Measurements from ENCODE around the gene MATK. TPM values are rescaled to one million over a fixed set of nuclear protein-coding genes. Genes with fewer than 3 reads are reported as not detected.

The MATK gene
- total and polyA plus RNA-seq, 2 donors, result 12.0 to 16.2 TPM

- WGBS, result 89% methylated on average over 38 of the region's 38 CpGs
- Histone ChIP-seq H3K36me3 (ENCODE audit: control insufficient read depth in 2 of 2, insufficient read depth in 2 of 2, low read length in 1 of 2) (no peaks in the 10 kb centered on the region), H3K9me3 (ENCODE audit: control insufficient read depth in 2 of 2, insufficient read depth in 1 of 2, low read length in 1 of 2) (no peaks in the 10 kb centered on the region), H3K27ac (ENCODE audit: low read depth in 1 of 2, low read length in 1 of 2) (no peak overlapping the region), H3K4me1 (ENCODE audit: control insufficient read depth in 2 of 2, insufficient read depth in 2 of 2, low read length in 2 of 2) (peaks cover 13 to 33% of the 10 kb centered on the region in 2 donors), H3K27me3 (ENCODE audit: control insufficient read depth in 2 of 2, insufficient read depth in 1 of 2, low read length in 1 of 2) (no peaks in the 10 kb centered on the region), H3K4me3 (ENCODE audit: low read length in 2 of 2) (no peak overlapping the region)
- DNase-seq (ENCODE audit: low read depth in 6 of 9, low spot score in 9 of 9), result no peak
Observed at GRCh38 chr19:3810708-3811355, 24.7 kb upstream of the MATK start.

GRCh38 chr19:3809881-3810707 lies 23.9 kb upstream of the MATK start:
- no peak for DNase-seq (ENCODE audit: low read depth in 6 of 9, low spot score in 9 of 9)
- H3K27me3 ChIP-seq (ENCODE audit: control insufficient read depth in 2 of 2, insufficient read depth in 1 of 2, low read length in 1 of 2), result no peaks in the 10 kb centered on the region
- H3K4me1 ChIP-seq (ENCODE audit: control insufficient read depth in 2 of 2, insufficient read depth in 2 of 2, low read length in 2 of 2), result peaks cover 13 to 33% of the 10 kb centered on the region in 2 donors
- no peaks in the 10 kb centered on the region for H3K9me3 ChIP-seq (ENCODE audit: control insufficient read depth in 2 of 2, insufficient read depth in 1 of 2, low read length in 1 of 2)
- H3K4me3 ChIP-seq (ENCODE audit: low read length in 2 of 2), result no peak overlapping the region
- H3K27ac ChIP-seq (ENCODE audit: low read depth in 1 of 2, low read length in 1 of 2), result peak overlapping the region in 1 of 2 donors; percentile 42
- no peaks in the 10 kb centered on the region for H3K36me3 ChIP-seq (ENCODE audit: control insufficient read depth in 2 of 2, insufficient read depth in 2 of 2, low read length in 1 of 2)
- 84% methylated on average over 26 of the region's 26 CpGs for WGBS

- H3K36me3 ChIP-seq (ENCODE audit: control insufficient read depth in 2 of 2, insufficient read depth in 2 of 2, low read length in 1 of 2), result no peaks in the 10 kb centered on the region
- 97% methylated on average over 33 of the region's 33 CpGs for WGBS
- H3K9me3 ChIP-seq (ENCODE audit: control insufficient read depth in 2 of 2, insufficient read depth in 1 of 2, low read length in 1 of 2), result no peaks in the 10 kb centered on the region
- H3K4me3 ChIP-seq (ENCODE audit: low read length in 2 of 2), result no peak overlapping the region
- DNase-seq (ENCODE audit: low read depth in 6 of 9, low spot score in 9 of 9), result no peak
- peaks cover 12 to 20% of the 10 kb centered on the region in 2 donors for H3K4me1 ChIP-seq (ENCODE audit: control insufficient read depth in 2 of 2, insufficient read depth in 2 of 2, low read length in 2 of 2)
- H3K27ac ChIP-seq (ENCODE audit: low read depth in 1 of 2, low read length in 1 of 2), result no peak overlapping the region
- peaks cover 0 to 2% of the 10 kb centered on the region in 2 donors for H3K27me3 ChIP-seq (ENCODE audit: control insufficient read depth in 2 of 2, insufficient read depth in 1 of 2, low read length in 1 of 2)
Observed at GRCh38 chr19:3808420-3809143, 22.4 kb upstream of the MATK start.

GRCh38 chr19:3807574-3808354 lies 21.6 kb upstream of the MATK start:
- H3K36me3 ChIP-seq (ENCODE audit: control insufficient read depth in 2 of 2, insufficient read depth in 2 of 2, low read length in 1 of 2), result no peaks in the 10 kb centered on the region
- H3K4me1 ChIP-seq (ENCODE audit: control insufficient read depth in 2 of 2, insufficient read depth in 2 of 2, low read length in 2 of 2), result peaks cover 6 to 12% of the 10 kb centered on the region in 2 donors
- H3K4me3 ChIP-seq (ENCODE audit: low read length in 2 of 2), result no peak overlapping the region
- peaks cover 0 to 9% of the 10 kb centered on the region in 2 donors for H3K27me3 ChIP-seq (ENCODE audit: control insufficient read depth in 2 of 2, insufficient read depth in 1 of 2, low read length in 1 of 2)
- no peak overlapping the region for H3K27ac ChIP-seq (ENCODE audit: low read depth in 1 of 2, low read length in 1 of 2)
- no peak for DNase-seq (ENCODE audit: low read depth in 6 of 9, low spot score in 9 of 9)
- WGBS, result 98% methylated on average over 35 of the region's 35 CpGs
- H3K9me3 ChIP-seq (ENCODE audit: control insufficient read depth in 2 of 2, insufficient read depth in 1 of 2, low read length in 1 of 2), result no peaks in the 10 kb centered on the region

GRCh38 chr19:3807131-3807480 lies 20.9 kb upstream of the MATK start:
- Histone ChIP-seq H3K27ac (ENCODE audit: low read depth in 1 of 2, low read length in 1 of 2) (no peak overlapping the region), H3K9me3 (ENCODE audit: control insufficient read depth in 2 of 2, insufficient read depth in 1 of 2, low read length in 1 of 2) (no peaks in the 10 kb centered on the region), H3K4me3 (ENCODE audit: low read length in 2 of 2) (no peak overlapping the region), H3K36me3 (ENCODE audit: control insufficient read depth in 2 of 2, insufficient read depth in 2 of 2, low read length in 1 of 2) (no peaks in the 10 kb centered on the region), H3K27me3 (ENCODE audit: control insufficient read depth in 2 of 2, insufficient read depth in 1 of 2, low read length in 1 of 2) (peaks cover 0 to 15% of the 10 kb centered on the region in 2 donors), H3K4me1 (ENCODE audit: control insufficient read depth in 2 of 2, insufficient read depth in 2 of 2, low read length in 2 of 2) (peaks cover 3 to 5% of the 10 kb centered on the region in 2 donors)
- WGBS, result 95% methylated on average over 19 of the region's 19 CpGs
- no peak for DNase-seq (ENCODE audit: low read depth in 6 of 9, low spot score in 9 of 9)

- Histone ChIP-seq H3K9me3 (ENCODE audit: control insufficient read depth in 2 of 2, insufficient read depth in 1 of 2, low read length in 1 of 2) (no peaks in the 10 kb centered on the region), H3K27ac (ENCODE audit: low read depth in 1 of 2, low read length in 1 of 2) (no peak overlapping the region), H3K4me1 (ENCODE audit: control insufficient read depth in 2 of 2, insufficient read depth in 2 of 2, low read length in 2 of 2) (peaks cover 2 to 11% of the 10 kb centered on the region in 2 donors), H3K4me3 (ENCODE audit: low read length in 2 of 2) (no peak overlapping the region), H3K36me3 (ENCODE audit: control insufficient read depth in 2 of 2, insufficient read depth in 2 of 2, low read length in 1 of 2) (no peaks in the 10 kb centered on the region), H3K27me3 (ENCODE audit: control insufficient read depth in 2 of 2, insufficient read depth in 1 of 2, low read length in 1 of 2) (peaks cover 2 to 27% of the 10 kb centered on the region in 2 donors)
- DNase-seq (ENCODE audit: low read depth in 6 of 9, low spot score in 9 of 9), result no peak
- 95% methylated on average over 29 of the region's 29 CpGs for WGBS
Observed at GRCh38 chr19:3805859-3806258, 19.7 kb upstream of the MATK start.

- Histone ChIP-seq H3K4me3 (ENCODE audit: low read length in 2 of 2) (no peak overlapping the region), H3K36me3 (ENCODE audit: control insufficient read depth in 2 of 2, insufficient read depth in 2 of 2, low read length in 1 of 2) (no peaks in the 10 kb centered on the region), H3K9me3 (ENCODE audit: control insufficient read depth in 2 of 2, insufficient read depth in 1 of 2, low read length in 1 of 2) (no peaks in the 10 kb centered on the region), H3K27me3 (ENCODE audit: control insufficient read depth in 2 of 2, insufficient read depth in 1 of 2, low read length in 1 of 2) (peaks cover 3 to 37% of the 10 kb centered on the region in 2 donors), H3K4me1 (ENCODE audit: control insufficient read depth in 2 of 2, insufficient read depth in 2 of 2, low read length in 2 of 2) (peaks cover 2 to 13% of the 10 kb centered on the region in 2 donors), H3K27ac (ENCODE audit: low read depth in 1 of 2, low read length in 1 of 2) (no peak overlapping the region)
- DNase-seq (ENCODE audit: low read depth in 6 of 9, low spot score in 9 of 9), result no peak
- WGBS, result 96% methylated on average over 13 of the region's 13 CpGs
Observed at GRCh38 chr19:3804429-3804828, 18.2 kb upstream of the MATK start.

GRCh38 chr19:3803986-3804385 lies 17.8 kb upstream of the MATK start:
- Histone ChIP-seq H3K4me1 (ENCODE audit: control insufficient read depth in 2 of 2, insufficient read depth in 2 of 2, low read length in 2 of 2) (peaks cover 2 to 16% of the 10 kb centered on the region in 2 donors), H3K4me3 (ENCODE audit: low read length in 2 of 2) (no peak overlapping the region), H3K27me3 (ENCODE audit: control insufficient read depth in 2 of 2, insufficient read depth in 1 of 2, low read length in 1 of 2) (peaks cover 3 to 41% of the 10 kb centered on the region in 2 donors), H3K36me3 (ENCODE audit: control insufficient read depth in 2 of 2, insufficient read depth in 2 of 2, low read length in 1 of 2) (no peaks in the 10 kb centered on the region), H3K9me3 (ENCODE audit: control insufficient read depth in 2 of 2, insufficient read depth in 1 of 2, low read length in 1 of 2) (no peaks in the 10 kb centered on the region), H3K27ac (ENCODE audit: low read depth in 1 of 2, low read length in 1 of 2) (no peak overlapping the region)
- WGBS, result 92% methylated on average over 10 of the region's 10 CpGs
- DNase-seq (ENCODE audit: low read depth in 6 of 9, low spot score in 9 of 9), result no peak
